Measurements from ENCODE around the gene PRKD1.
"Not testable (repeated sequence)": the region's sequence is repeated elsewhere in the genome, so short reads cannot be mapped to it uniquely, and the experiment has no call there.

Gene PRKD1

GRCh38 chr14:29865299-29865698, 62.3 kb downstream of the PRKD1 start:
- ChIA-PET POLR2A (no interaction called here), CTCF (no interaction called here)
- TF ChIP-seq FOXA1 (IDR thresholded peaks at IDR 0.05), result no peak
- no peak for TF ChIP-seq FOXM1 (IDR thresholded peaks at IDR 0.05; ENCODE audit: borderline replicate concordance)
- TF ChIP-seq ZNF384 (IDR thresholded peaks at IDR 0.05), result no peak
- no peak for TF ChIP-seq TARDBP (IDR thresholded peaks at IDR 0.05)
- TF ChIP-seq BHLHE40 (IDR thresholded peaks at IDR 0.05; ENCODE audit: borderline replicate concordance), result no peak
- TF ChIP-seq HDGF (IDR thresholded peaks at IDR 0.05; ENCODE audit: borderline replicate concordance), result no peak
- TF ChIP-seq FOXK2 (IDR thresholded peaks at IDR 0.05), result no peak
- no peak for TF ChIP-seq SUZ12 (IDR thresholded peaks at IDR 0.05)
- TF ChIP-seq PKNOX1 (IDR thresholded peaks at IDR 0.05), result no peak
- TF ChIP-seq LEF1 (IDR thresholded peaks at IDR 0.05; ENCODE audit: borderline replicate concordance), result no peak
- DNase-seq (ENCODE audit: extremely low spot score), result no peak

- no peak for TF ChIP-seq HDGF (IDR thresholded peaks at IDR 0.05; ENCODE audit: borderline replicate concordance)
- no peak for TF ChIP-seq TARDBP (IDR thresholded peaks at IDR 0.05)
- no peak for TF ChIP-seq NFRKB (IDR thresholded peaks at IDR 0.05)
- no peak for TF ChIP-seq ARNT (IDR thresholded peaks at IDR 0.05)
- no peak for TF ChIP-seq SP1 (IDR thresholded peaks at IDR 0.05)
- TF ChIP-seq L3MBTL2 (conservative IDR thresholded peaks at IDR 0.05), result no peak
- TF ChIP-seq FOXM1 (IDR thresholded peaks at IDR 0.05; ENCODE audit: borderline replicate concordance), result no peak
- no peak for TF ChIP-seq FOXK2 (IDR thresholded peaks at IDR 0.05)
- TF ChIP-seq CTBP1 (IDR thresholded peaks at IDR 0.05; ENCODE audit: borderline replicate concordance), result no peak
- no peak for TF ChIP-seq SUZ12 (IDR thresholded peaks at IDR 0.05)
- TF ChIP-seq PKNOX1 (IDR thresholded peaks at IDR 0.05), result no peak
- no peak for TF ChIP-seq BHLHE40 (IDR thresholded peaks at IDR 0.05; ENCODE audit: borderline replicate concordance)
- no peak for TF ChIP-seq ZNF384 (IDR thresholded peaks at IDR 0.05)
- TF ChIP-seq LEF1 (IDR thresholded peaks at IDR 0.05; ENCODE audit: borderline replicate concordance), result no peak
- ChIA-PET POLR2A (no interaction called here), CTCF (interaction anchor here (0.8 kb wide), 1 partner anchor 55 kb away, joined by 4 read pairs; no protein-coding TSS in a partner anchor)
- no peak for DNase-seq (ENCODE audit: extremely low spot score)
Measured at GRCh38 chr14:29861996-29862395, 65.7 kb downstream of the PRKD1 start.

- no peak for TF ChIP-seq SP1 (IDR thresholded peaks at IDR 0.05)
- no peak for TF ChIP-seq ARNT (IDR thresholded peaks at IDR 0.05)
- TF ChIP-seq BHLHE40 (IDR thresholded peaks at IDR 0.05; ENCODE audit: borderline replicate concordance), result no peak
- no peak for TF ChIP-seq FOXM1 (IDR thresholded peaks at IDR 0.05; ENCODE audit: borderline replicate concordance)
- no peak for TF ChIP-seq SUZ12 (IDR thresholded peaks at IDR 0.05)
- no peak for TF ChIP-seq L3MBTL2 (conservative IDR thresholded peaks at IDR 0.05)
- no peak for TF ChIP-seq NFRKB (IDR thresholded peaks at IDR 0.05)
- TF ChIP-seq CTBP1 (IDR thresholded peaks at IDR 0.05; ENCODE audit: borderline replicate concordance), result no peak
- no peak for TF ChIP-seq FOXA1 (IDR thresholded peaks at IDR 0.05)
- no peak for TF ChIP-seq FOXK2 (IDR thresholded peaks at IDR 0.05)
- no peak for TF ChIP-seq ZNF384 (IDR thresholded peaks at IDR 0.05)
- no peak for TF ChIP-seq ELF4 (IDR thresholded peaks at IDR 0.05)
- TF ChIP-seq LEF1 (IDR thresholded peaks at IDR 0.05; ENCODE audit: borderline replicate concordance), result no peak
- TF ChIP-seq PKNOX1 (IDR thresholded peaks at IDR 0.05), result no peak
- TF ChIP-seq HDGF (IDR thresholded peaks at IDR 0.05; ENCODE audit: borderline replicate concordance), result no peak
- ChIA-PET POLR2A (no interaction called here), CTCF (no interaction called here)
- DNase-seq (ENCODE audit: extremely low spot score), result no peak
Measured at GRCh38 chr14:29858299-29858698, 69.3 kb downstream of the PRKD1 start.

GRCh38 chr14:29857551-29857950, 70.1 kb downstream of the PRKD1 start:
- no peak for DNase-seq (ENCODE audit: extremely low spot score)
- POLR2A ChIA-PET, result no interaction called here
- TF ChIP-seq FOXK2 (IDR thresholded peaks at IDR 0.05) (no peak), ZNF384 (IDR thresholded peaks at IDR 0.05) (no peak), BHLHE40 (IDR thresholded peaks at IDR 0.05; ENCODE audit: borderline replicate concordance) (no peak), ELF4 (IDR thresholded peaks at IDR 0.05) (no peak), FOXA1 (IDR thresholded peaks at IDR 0.05) (no peak), ARNT (IDR thresholded peaks at IDR 0.05) (no peak), PKNOX1 (IDR thresholded peaks at IDR 0.05) (no peak), CTBP1 (IDR thresholded peaks at IDR 0.05; ENCODE audit: borderline replicate concordance) (no peak), FOXM1 (IDR thresholded peaks at IDR 0.05; ENCODE audit: borderline replicate concordance) (no peak), L3MBTL2 (conservative IDR thresholded peaks at IDR 0.05) (no peak), SUZ12 (IDR thresholded peaks at IDR 0.05) (no peak), LEF1 (IDR thresholded peaks at IDR 0.05; ENCODE audit: borderline replicate concordance) (no peak), NFRKB (IDR thresholded peaks at IDR 0.05) (no peak)
- CTCF ChIA-PET, result no interaction called here

- no peak for TF ChIP-seq CTBP1 (IDR thresholded peaks at IDR 0.05; ENCODE audit: borderline replicate concordance)
- TF ChIP-seq SP1 (IDR thresholded peaks at IDR 0.05), result no peak
- no peak for TF ChIP-seq FOXK2 (IDR thresholded peaks at IDR 0.05)
- TF ChIP-seq LEF1 (IDR thresholded peaks at IDR 0.05; ENCODE audit: borderline replicate concordance), result no peak
- no peak for TF ChIP-seq FOXA1 (IDR thresholded peaks at IDR 0.05)
- no peak for TF ChIP-seq FOXM1 (IDR thresholded peaks at IDR 0.05; ENCODE audit: borderline replicate concordance)
- TF ChIP-seq ARNT (IDR thresholded peaks at IDR 0.05), result no peak
- no peak for TF ChIP-seq L3MBTL2 (conservative IDR thresholded peaks at IDR 0.05)
- ChIA-PET CTCF (no interaction called here), POLR2A (no interaction called here)
- DNase-seq (ENCODE audit: extremely low spot score), result no peak
Measured at GRCh38 chr14:29856516-29856915, 71.1 kb downstream of the PRKD1 start.

- CTCF ChIA-PET, result not testable (repeated sequence)
Measured at GRCh38 chr14:29853691-29854090, 74.0 kb downstream of the PRKD1 start.

More at GRCh38 chr14:29853691-29854090, 74.0 kb downstream of the PRKD1 start:
- DNase-seq (ENCODE audit: extremely low spot score); POLR2A ChIA-PET: not testable (repeated sequence)

All from HEK293T (cell line).